SK-N-SH treated with all-trans-retinoic acid at 6 μM for 48 hours (cell line): Measurements from ENCODE around the gene PTCD3.

ENCODE experiments used
- ATAC-seq: fragments of 200-7000 bp; cut with Tn5 transposase; 3 replicates; pipeline ENCODE4 v1.9.1; 2020; ENCODE audit warnings: mild to moderate bottlenecking, moderate library complexity
- ARNTL ChIP-seq: fragments of 450-650 bp; formaldehyde crosslinking; IDR thresholded peaks from 2 replicates; pipeline ENCODE4 v1.5.0; 2020; ENCODE audit warnings: low read depth, mild to moderate bottlenecking, moderate library complexity, borderline replicate concordance
- BACH2 ChIP-seq: fragments of 250-450 bp; sonication (Bioruptor Pico); IDR thresholded peaks from 2 replicates; pipeline ENCODE4 v1.9.0; 2021; ENCODE audit warnings: mild to moderate bottlenecking, borderline replicate concordance
- CSDC2 ChIP-seq: fragments of 250-450 bp; sonication (Bioruptor Pico); IDR thresholded peaks from 2 replicates; pipeline ENCODE4 v1.5.0; 2020; ENCODE audit warnings: mild to moderate bottlenecking, moderate library complexity
- ESRRG ChIP-seq: fragments of 250-450 bp; sonication (Bioruptor Pico); IDR thresholded peaks from 2 replicates; pipeline ENCODE4 v1.6.1; 2021; ENCODE audit warnings: mild to moderate bottlenecking
- GLIS3 ChIP-seq: fragments of 250-450 bp; sonication (Bioruptor Pico); IDR thresholded peaks from 2 replicates; pipeline ENCODE4 v1.5.0; 2020; ENCODE audit warnings: mild to moderate bottlenecking, moderate library complexity
- ISL1 ChIP-seq: fragments of 250-450 bp; sonication (Bioruptor Pico); IDR thresholded peaks from 2 replicates; pipeline ENCODE4 v2.1.2; 2022; ENCODE audit warnings: mild to moderate bottlenecking, moderate library complexity
- PPARA ChIP-seq: fragments of 250-450 bp; sonication (Bioruptor Pico); IDR thresholded peaks from 2 replicates; pipeline ENCODE4 v1.5.0; 2020; ENCODE audit warnings: mild to moderate bottlenecking, borderline replicate concordance
- RARB ChIP-seq: fragments of 250-450 bp; sonication (Bioruptor Pico); IDR thresholded peaks from 2 replicates; pipeline ENCODE4 v1.8.0; 2021; ENCODE audit warnings: mild to moderate bottlenecking, moderate library complexity
- SNAI2 ChIP-seq: fragments of 250-450 bp; sonication (Bioruptor Pico); IDR thresholded peaks from 2 replicates; pipeline ENCODE4 v1.5.0; 2020; ENCODE audit warnings: mild to moderate bottlenecking, moderate library complexity
- TCF4 ChIP-seq: fragments of 250-450 bp; sonication (Bioruptor Pico); IDR thresholded peaks from 2 replicates; pipeline ENCODE4 v1.8.0; 2021; ENCODE audit warnings: mild to moderate bottlenecking, moderate library complexity, borderline replicate concordance
- TOX ChIP-seq: fragments of 250-450 bp; sonication (Bioruptor Pico); IDR thresholded peaks from 2 replicates; pipeline ENCODE4 v1.8.0; 2021; ENCODE audit warnings: mild to moderate bottlenecking, moderate library complexity, borderline replicate concordance
- ZC3H10 ChIP-seq: fragments of 250-450 bp; sonication (Bioruptor Pico); IDR thresholded peaks from 2 replicates; pipeline ENCODE4 v1.5.1; 2021; ENCODE audit warnings: mild to moderate bottlenecking, moderate library complexity
- ZFP3 ChIP-seq: fragments of 250-450 bp; sonication (Bioruptor Pico); IDR thresholded peaks from 2 replicates; pipeline ENCODE4 v1.5.0; 2020; ENCODE audit warnings: mild to moderate bottlenecking, moderate library complexity
- ZFP30 ChIP-seq: fragments of 450-650 bp; formaldehyde crosslinking; IDR thresholded peaks from 2 replicates; pipeline ENCODE4 v1.5.0; 2022; ENCODE audit warnings: mild to moderate bottlenecking, moderate library complexity
- ZNF565 ChIP-seq: fragments of 450-650 bp; formaldehyde crosslinking; conservative IDR thresholded peaks from 2 replicates; pipeline ENCODE4 v1.5.0; 2020; ENCODE audit warnings: low read depth, mild to moderate bottlenecking, moderate library complexity
- ZNF70 ChIP-seq: fragments of 450-650 bp; formaldehyde crosslinking; IDR thresholded peaks from 2 replicates; pipeline ENCODE4 v1.5.0; 2020; ENCODE audit warnings: mild to moderate bottlenecking, moderate library complexity
- ZNF8 ChIP-seq: fragments of 450-650 bp; formaldehyde crosslinking; IDR thresholded peaks from 2 replicates; pipeline ENCODE4 v1.5.0; 2020; ENCODE audit warnings: mild to moderate bottlenecking, moderate library complexity
- TF ChIP-seq, protein P1 (sequence below): fragments of 250-450 bp; sonication (Bioruptor Pico); IDR thresholded peaks from 2 replicates; pipeline ENCODE4 v1.5.0; 2020; ENCODE audit warnings: mild to moderate bottlenecking, moderate library complexity
- TF ChIP-seq, protein P2 (sequence below): fragments of 250-450 bp; sonication (Bioruptor Pico); IDR thresholded peaks from 2 replicates; pipeline ENCODE4 v1.5.1; 2021; ENCODE audit warnings: mild to moderate bottlenecking, moderate library complexity
- TF ChIP-seq, protein P3 (sequence below): fragments of 250-450 bp; sonication (Bioruptor Pico); IDR thresholded peaks from 2 replicates; pipeline ENCODE4 v1.8.0; 2020; ENCODE audit warnings: mild to moderate bottlenecking, moderate library complexity, borderline replicate concordance
- TF ChIP-seq, protein P4 (sequence below): fragments of 250-450 bp; sonication (Bioruptor Pico); IDR thresholded peaks from 2 replicates; pipeline ENCODE4 v1.5.1; 2020; ENCODE audit warnings: low read depth, mild to moderate bottlenecking, moderate library complexity

Gene PTCD3

DNA sequence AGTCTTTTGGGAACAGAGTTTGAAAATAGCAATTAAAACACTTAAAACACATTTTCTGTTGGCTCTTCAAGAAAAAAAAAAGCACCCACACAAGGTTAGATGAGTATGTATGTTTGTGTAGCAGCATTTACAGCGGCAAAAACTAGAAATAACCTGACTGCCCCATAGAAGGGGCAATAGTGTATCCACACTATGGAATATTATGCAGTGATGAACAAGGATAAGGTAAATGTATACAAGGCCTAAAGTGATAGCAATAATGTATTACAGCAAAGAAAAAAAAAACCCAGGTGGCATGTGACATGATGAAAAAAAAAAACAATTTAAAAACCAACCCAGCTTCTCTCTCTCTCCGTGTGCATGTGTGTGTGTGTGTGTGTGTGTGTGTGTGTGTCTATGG, 35.2 kb upstream of the PTCD3 start:
- no peak for ATAC-seq

DNA sequence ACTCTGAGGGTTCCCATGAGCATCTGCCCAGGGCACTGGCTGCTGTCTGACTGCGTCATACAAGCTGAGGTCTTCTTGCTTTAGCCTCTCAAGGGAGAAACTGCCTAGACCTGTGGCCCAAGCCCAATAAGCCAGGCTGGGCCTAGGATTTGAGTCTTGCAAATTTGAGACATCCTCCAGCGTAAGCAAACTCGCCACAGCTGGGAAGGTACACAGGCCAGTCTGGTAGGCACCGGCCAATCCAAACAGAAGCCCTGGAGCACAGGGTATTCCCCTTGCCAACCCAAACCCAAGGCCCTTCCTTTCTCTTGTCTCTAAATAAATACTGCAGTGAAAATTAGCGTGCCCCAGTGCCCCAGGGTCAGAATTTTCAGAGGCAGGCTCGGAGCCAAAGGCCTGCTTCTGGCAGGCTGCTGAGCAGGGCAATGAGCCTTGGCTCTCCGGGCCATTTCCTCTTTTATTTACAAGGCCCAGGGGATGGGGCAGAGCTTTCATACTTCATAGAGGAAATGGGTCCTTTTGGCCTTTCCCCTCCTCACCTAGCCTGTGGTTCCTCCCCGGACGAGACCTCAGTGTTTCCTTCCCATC, 33.7 kb upstream of the PTCD3 start:
- TF ChIP-seq ZFP3 (CRISPR knock-in tag) (no peak), ISL1 (0 out of 2 replicates have a peak, but pooled peaks have one; percentile 9)
- TF ChIP-seq, protein P1, sequence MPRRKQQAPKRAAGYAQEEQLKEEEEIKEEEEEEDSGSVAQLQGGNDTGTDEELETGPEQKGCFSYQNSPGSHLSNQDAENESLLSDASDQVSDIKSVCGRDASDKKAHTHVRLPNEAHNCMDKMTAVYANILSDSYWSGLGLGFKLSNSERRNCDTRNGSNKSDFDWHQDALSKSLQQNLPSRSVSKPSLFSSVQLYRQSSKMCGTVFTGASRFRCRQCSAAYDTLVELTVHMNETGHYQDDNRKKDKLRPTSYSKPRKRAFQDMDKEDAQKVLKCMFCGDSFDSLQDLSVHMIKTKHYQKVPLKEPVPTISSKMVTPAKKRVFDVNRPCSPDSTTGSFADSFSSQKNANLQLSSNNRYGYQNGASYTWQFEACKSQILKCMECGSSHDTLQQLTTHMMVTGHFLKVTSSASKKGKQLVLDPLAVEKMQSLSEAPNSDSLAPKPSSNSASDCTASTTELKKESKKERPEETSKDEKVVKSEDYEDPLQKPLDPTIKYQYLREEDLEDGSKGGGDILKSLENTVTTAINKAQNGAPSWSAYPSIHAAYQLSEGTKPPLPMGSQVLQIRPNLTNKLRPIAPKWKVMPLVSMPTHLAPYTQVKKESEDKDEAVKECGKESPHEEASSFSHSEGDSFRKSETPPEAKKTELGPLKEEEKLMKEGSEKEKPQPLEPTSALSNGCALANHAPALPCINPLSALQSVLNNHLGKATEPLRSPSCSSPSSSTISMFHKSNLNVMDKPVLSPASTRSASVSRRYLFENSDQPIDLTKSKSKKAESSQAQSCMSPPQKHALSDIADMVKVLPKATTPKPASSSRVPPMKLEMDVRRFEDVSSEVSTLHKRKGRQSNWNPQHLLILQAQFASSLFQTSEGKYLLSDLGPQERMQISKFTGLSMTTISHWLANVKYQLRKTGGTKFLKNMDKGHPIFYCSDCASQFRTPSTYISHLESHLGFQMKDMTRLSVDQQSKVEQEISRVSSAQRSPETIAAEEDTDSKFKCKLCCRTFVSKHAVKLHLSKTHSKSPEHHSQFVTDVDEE (CRISPR knock-in tag) = no peak
- ATAC-seq = peak; percentile 23; the same call in 2 of the 3 replicates

More for the DNA sequence above, 35.2 kb upstream of the PTCD3 start:
- TF ChIP-seq PPARA = no peak
- TF ChIP-seq, protein P1 (CRISPR knock-in tag) = no peak
- no peak for TF ChIP-seq ZC3H10 (CRISPR knock-in tag)
- no peak for TF ChIP-seq ZNF70 (CRISPR knock-in tag)
- TF ChIP-seq, protein P2, sequence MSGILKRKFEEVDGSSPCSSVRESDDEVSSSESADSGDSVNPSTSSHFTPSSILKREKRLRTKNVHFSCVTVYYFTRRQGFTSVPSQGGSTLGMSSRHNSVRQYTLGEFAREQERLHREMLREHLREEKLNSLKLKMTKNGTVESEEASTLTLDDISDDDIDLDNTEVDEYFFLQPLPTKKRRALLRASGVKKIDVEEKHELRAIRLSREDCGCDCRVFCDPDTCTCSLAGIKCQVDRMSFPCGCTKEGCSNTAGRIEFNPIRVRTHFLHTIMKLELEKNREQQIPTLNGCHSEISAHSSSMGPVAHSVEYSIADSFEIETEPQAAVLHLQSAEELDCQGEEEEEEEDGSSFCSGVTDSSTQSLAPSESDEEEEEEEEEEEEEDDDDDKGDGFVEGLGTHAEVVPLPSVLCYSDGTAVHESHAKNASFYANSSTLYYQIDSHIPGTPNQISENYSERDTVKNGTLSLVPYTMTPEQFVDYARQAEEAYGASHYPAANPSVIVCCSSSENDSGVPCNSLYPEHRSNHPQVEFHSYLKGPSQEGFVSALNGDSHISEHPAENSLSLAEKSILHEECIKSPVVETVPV (CRISPR knock-in tag) = no peak
- TF ChIP-seq ZFP3 (CRISPR knock-in tag) = no peak
- TF ChIP-seq, all 23 proteins: peak for 0

DNA sequence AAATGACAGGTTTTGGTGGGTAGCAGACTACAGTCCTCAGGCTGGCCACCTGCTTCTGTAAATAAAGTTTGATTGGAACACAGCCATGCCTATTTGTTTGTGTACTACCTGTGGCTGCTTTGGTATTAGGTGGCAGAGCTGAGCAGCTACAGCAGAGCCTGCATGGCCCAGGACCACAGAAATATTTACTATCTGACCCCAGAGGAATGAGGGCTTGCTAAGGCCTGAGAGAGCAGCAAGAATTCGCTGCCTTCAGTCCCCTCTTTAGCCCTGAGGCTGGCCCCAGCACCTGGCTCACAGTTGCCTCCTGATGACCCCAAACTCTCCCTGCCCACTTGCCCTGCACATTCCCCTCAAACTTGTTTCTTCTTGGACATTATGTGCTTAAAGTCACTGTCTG, 32.8 kb upstream of the PTCD3 start:
- TF ChIP-seq SNAI2 (CRISPR knock-in tag) (no peak), RARB (no peak), GLIS3 (CRISPR knock-in tag) (no peak), ZFP30 (CRISPR knock-in tag) (no peak), TCF4 (CRISPR knock-in tag) (no peak), ZNF8 (CRISPR knock-in tag) (no peak)
- TF ChIP-seq, protein P2 (CRISPR knock-in tag) = no peak
- no peak for ATAC-seq

DNA sequence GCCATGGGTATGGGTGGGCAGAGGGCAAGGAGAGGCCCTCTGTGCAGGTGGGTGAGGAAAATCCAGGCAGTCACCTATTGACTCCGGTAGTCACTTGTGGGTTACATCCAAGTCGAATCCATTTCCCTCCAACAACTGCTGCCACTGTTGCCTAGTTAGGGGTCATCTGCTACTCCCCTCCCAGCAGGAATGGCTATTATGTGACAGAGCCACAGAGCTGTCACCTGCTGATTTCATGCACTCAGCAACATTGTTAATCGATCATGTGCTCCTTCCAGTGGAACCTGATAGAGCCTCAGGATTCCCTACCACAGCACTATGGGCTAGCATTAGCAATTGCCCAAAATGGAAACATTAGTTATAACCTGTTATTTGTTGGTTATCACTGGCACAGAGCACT, 31.8 kb upstream of the PTCD3 start:
- no peak for ATAC-seq
- TF ChIP-seq, protein P3, sequence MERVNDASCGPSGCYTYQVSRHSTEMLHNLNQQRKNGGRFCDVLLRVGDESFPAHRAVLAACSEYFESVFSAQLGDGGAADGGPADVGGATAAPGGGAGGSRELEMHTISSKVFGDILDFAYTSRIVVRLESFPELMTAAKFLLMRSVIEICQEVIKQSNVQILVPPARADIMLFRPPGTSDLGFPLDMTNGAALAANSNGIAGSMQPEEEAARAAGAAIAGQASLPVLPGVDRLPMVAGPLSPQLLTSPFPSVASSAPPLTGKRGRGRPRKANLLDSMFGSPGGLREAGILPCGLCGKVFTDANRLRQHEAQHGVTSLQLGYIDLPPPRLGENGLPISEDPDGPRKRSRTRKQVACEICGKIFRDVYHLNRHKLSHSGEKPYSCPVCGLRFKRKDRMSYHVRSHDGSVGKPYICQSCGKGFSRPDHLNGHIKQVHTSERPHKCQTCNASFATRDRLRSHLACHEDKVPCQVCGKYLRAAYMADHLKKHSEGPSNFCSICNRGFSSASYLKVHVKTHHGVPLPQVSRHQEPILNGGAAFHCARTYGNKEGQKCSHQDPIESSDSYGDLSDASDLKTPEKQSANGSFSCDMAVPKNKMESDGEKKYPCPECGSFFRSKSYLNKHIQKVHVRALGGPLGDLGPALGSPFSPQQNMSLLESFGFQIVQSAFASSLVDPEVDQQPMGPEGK = no peak
- TF ChIP-seq ISL1 (no peak), ZNF8 (CRISPR knock-in tag) (no peak), BACH2 (CRISPR knock-in tag) (no peak), ZFP30 (CRISPR knock-in tag) (no peak), GLIS3 (CRISPR knock-in tag) (no peak), ZFP3 (CRISPR knock-in tag) (no peak), ZNF565 (no peak), ESRRG (CRISPR knock-in tag) (no peak), RARB (no peak), TCF4 (CRISPR knock-in tag) (no peak), TOX (no peak), SNAI2 (CRISPR knock-in tag) (no peak), CSDC2 (CRISPR knock-in tag) (no peak), PPARA (no peak), ZC3H10 (CRISPR knock-in tag) (no peak), ARNTL (CRISPR knock-in tag) (no peak)
- TF ChIP-seq, protein P4, sequence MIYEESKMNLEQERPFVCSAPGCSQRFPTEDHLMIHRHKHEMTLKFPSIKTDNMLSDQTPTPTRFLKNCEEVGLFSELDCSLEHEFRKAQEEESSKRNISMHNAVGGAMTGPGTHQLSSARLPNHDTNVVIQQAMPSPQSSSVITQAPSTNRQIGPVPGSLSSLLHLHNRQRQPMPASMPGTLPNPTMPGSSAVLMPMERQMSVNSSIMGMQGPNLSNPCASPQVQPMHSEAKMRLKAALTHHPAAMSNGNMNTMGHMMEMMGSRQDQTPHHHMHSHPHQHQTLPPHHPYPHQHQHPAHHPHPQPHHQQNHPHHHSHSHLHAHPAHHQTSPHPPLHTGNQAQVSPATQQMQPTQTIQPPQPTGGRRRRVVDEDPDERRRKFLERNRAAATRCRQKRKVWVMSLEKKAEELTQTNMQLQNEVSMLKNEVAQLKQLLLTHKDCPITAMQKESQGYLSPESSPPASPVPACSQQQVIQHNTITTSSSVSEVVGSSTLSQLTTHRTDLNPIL (CRISPR knock-in tag) = no peak
- TF ChIP-seq, all 23 proteins: peak for 0
